GM12878 (cell line): ENCODE results near the gene DDR2. TPM values are rescaled to one million over a fixed set of nuclear protein-coding genes. Genes with fewer than 3 reads are reported as not detected.

ENCODE experiments used
- ATAC-seq: fragments of 200-7000 bp; cut with Tn5 transposase; 3 replicates; pipeline ENCODE4 v1.9.1; 2020; ENCODE audit warnings: mild to moderate bottlenecking, moderate library complexity
- BruUV-seq: library from RNA; stranded (reverse); fragments of 400-500 nt; replicated peaks from 2 replicates; lab custom pipeline; 2021; lab: Mats Ljungman, UMichigan
- CTCF ChIA-PET: fragments of 300-600 bp; sonication (Branson Sonifier 250); formaldehyde crosslinking; extraction: SDS; loops from one replicate; lab custom pipeline; 2021; ENCODE audit warnings: inconsistent platforms; lab: Yijun Ruan, JAX
- POLR2A ChIA-PET: fragments of 350-600 bp; formaldehyde crosslinking; extraction: SDS; loops from one replicate; lab custom pipeline; 2021; ENCODE audit warnings: inconsistent platforms; lab: Charles Lee
- RAD21 ChIA-PET: fragments of 300-600 bp; sonication (Branson Sonifier 250); formaldehyde crosslinking; loops from one replicate; lab custom pipeline; 2023; ENCODE audit warnings: antibody characterized with exemption; ENCODE audit not compliant: unreplicated experiment; lab: Charles Lee
- SMC1A ChIA-PET: fragments of 300-600 bp; sonication (Branson Sonifier 250); formaldehyde crosslinking; loops from one replicate; lab custom pipeline; 2023; ENCODE audit not compliant: unreplicated experiment, uncharacterized antibody; lab: Charles Lee
- DNase-seq: peaks from one replicate; pipeline ENCODE4 v3.0.0-alpha.2; 2011; ENCODE audit warnings: low read depth, low spot score
- FAIRE-seq: peaks from 3 replicates; lab custom pipeline; 2011; peaks lifted over from hg19 to GRCh38; lab: Jason Lieb, UNC
- H2AFZ ChIP-seq: 2 replicates; pipeline ENCODE4 v1.6.0; 2011; ENCODE audit warnings: low read depth, low read length, control low read depth; ENCODE audit not compliant: control insufficient read depth
- H3K27ac ChIP-seq: 2 replicates; pipeline ENCODE4 v1.5.1; 2011; ENCODE audit warnings: control low read depth; ENCODE audit not compliant: control insufficient read depth, insufficient read depth
- H3K27me3 ChIP-seq, 2 experiments: replicated peaks in 1 of 2; 2 replicates each; pipeline versions ENCODE4 v1.6.0 to v1.6.1; 2011; ENCODE audit warnings: low read length in 1 of 2; ENCODE audit not compliant: control insufficient read depth in 2 of 2, insufficient read depth in 2 of 2
- H3K36me3 ChIP-seq, 2 experiments: 2 replicates each; pipeline ENCODE4 v1.5.1; 2011; ENCODE audit warnings: low read length in 1 of 2; ENCODE audit not compliant: control insufficient read depth in 2 of 2, insufficient read depth in 2 of 2
- H3K4me1 ChIP-seq: 2 replicates; pipeline ENCODE4 v1.6.1; 2011; ENCODE audit warnings: mild to moderate bottlenecking, low read length, moderate library complexity, mixed read lengths; ENCODE audit not compliant: control insufficient read depth, insufficient read depth
- H3K4me2 ChIP-seq: 2 replicates; pipeline ENCODE4 v1.6.0; 2011; ENCODE audit warnings: control low read depth; ENCODE audit not compliant: control insufficient read depth, insufficient read depth
- H3K4me3 ChIP-seq: fragments of 200-600 bp; sonication (generic); 2 replicates; pipeline ENCODE4 v1.5.1; 2016
- H3K79me2 ChIP-seq: 2 replicates; pipeline ENCODE4 v1.6.0; 2011; ENCODE audit warnings: low read length; ENCODE audit not compliant: control insufficient read depth, insufficient read depth
- H3K9ac ChIP-seq: 2 replicates; pipeline ENCODE4 v1.8.0; 2011; ENCODE audit warnings: low read length, control low read depth, mixed read lengths; ENCODE audit not compliant: control insufficient read depth, insufficient read depth
- H3K9me3 ChIP-seq: replicated peaks from 3 replicates; pipeline ENCODE4 v1.5.1; 2011; ENCODE audit warnings: mild to moderate bottlenecking, low read length; ENCODE audit not compliant: control insufficient read depth, insufficient read depth
- H4K20me1 ChIP-seq: 2 replicates; pipeline ENCODE4 v1.6.0; 2011; ENCODE audit not compliant: control insufficient read depth, insufficient read depth
- HDAC2 ChIP-seq: fragments of 200-600 bp; sonication (generic); IDR thresholded peaks from 2 replicates; pipeline ENCODE4 v1.6.1; 2017
- RAD21 ChIP-seq: IDR thresholded peaks from 2 replicates; pipeline ENCODE4 v1.6.1; 2011; ENCODE audit warnings: mild to moderate bottlenecking, low read depth, low read length, moderate library complexity; ENCODE audit not compliant: insufficient read depth
- SRF ChIP-seq, 2 experiments: IDR thresholded peaks; 2 replicates each; pipeline ENCODE4 v1.6.1; 2011; ENCODE audit warnings: low read depth in 2 of 2, low read length in 2 of 2, mild to moderate bottlenecking in 1 of 2, moderate library complexity in 1 of 2
- TCF3 ChIP-seq: IDR thresholded peaks from 2 replicates; pipeline ENCODE4 v1.6.1; 2012; ENCODE audit warnings: low read depth, mild to moderate bottlenecking, low read length, borderline replicate concordance; ENCODE audit not compliant: insufficient read depth
- ZNF622 ChIP-seq: fragments of 450-650 bp; IDR thresholded peaks from 2 replicates; pipeline ENCODE4 v1.6.1; 2017; ENCODE audit warnings: mild to moderate bottlenecking, inconsistent platforms
- WGBS: methylation state at CpG from one replicate; pipeline ENCODE4 v1.1.6; 2016; ENCODE audit warnings: low lambda C conversion rate; ENCODE audit not compliant: insufficient replicate concordance, insufficient coverage; ENCODE audit errors: missing lambda C conversion rate; 5-methylcytosine and 5-hydroxymethylcytosine counted together
- in situ Hi-C: fragments of 300-500 bp; cut with MboI; formaldehyde crosslinking; loops from 9 replicates; pipeline ENCODE4 v1.14.3; 2018; ENCODE audit warnings: mixed read lengths
- intact Hi-C: fragments of 100-400 bp; cut with micrococcal nuclease; formaldehyde crosslinking; loops from one replicate; pipeline ENCODE4 v1.14.2; 2022; ENCODE audit not compliant: unreplicated experiment
- polyA plus RNA-seq, 11 experiments: library from polyadenylated mRNA; depleted of rRNA in 4 of 11; unstranded in 6 of 11; stranded (reverse) in 5 of 11; fragments of >200 nt; fragmentation: Nextera tagmentation in 4 of 11; fragmentation: Illumina TruSeq in 1 of 11; extraction: Ambion mirVana in 4 of 11; extraction: Trizol in 1 of 11; gene quantifications; 1 replicate in 1 of 11; 2 replicates in 10 of 11; pipeline versions ENCODE4 v1.2.1 to v1.2.3, GENCODE V29; 2011 to 2016; ENCODE audit warnings: inconsistent platforms in 2 of 11, missing spikeins in 2 of 11, low read depth in 1 of 11
- total RNA-seq, 4 experiments: library from RNA; depleted of rRNA in 3 of 4; stranded (reverse); fragments of >200 nt in 3 of 4; fragmentation: Illumina TruSeq in 1 of 4; extraction: Trizol in 1 of 4; gene quantifications; 2 replicates each; pipeline versions ENCODE4 v1.2.1 to v1.2.3, GENCODE V29; 2013 to 2021
- TF ChIP-seq, protein P1 (sequence below): IDR thresholded peaks from 2 replicates; pipeline ENCODE4 v1.6.1; 2012; ENCODE audit warnings: mild to moderate bottlenecking, low read depth, low read length
- TF ChIP-seq, protein P2 (sequence below): fragments of 450-650 bp; IDR thresholded peaks from 2 replicates; pipeline ENCODE4 v1.6.1; 2016; ENCODE audit warnings: mild to moderate bottlenecking

Gene DDR2
- total and polyA plus RNA-seq, 10 of the 15 experiments (the other 5 are each of a cell fraction or from before 2014, with no cell fraction given), result 1.9 to 8.8 (median 5.5) TPM

DNA sequence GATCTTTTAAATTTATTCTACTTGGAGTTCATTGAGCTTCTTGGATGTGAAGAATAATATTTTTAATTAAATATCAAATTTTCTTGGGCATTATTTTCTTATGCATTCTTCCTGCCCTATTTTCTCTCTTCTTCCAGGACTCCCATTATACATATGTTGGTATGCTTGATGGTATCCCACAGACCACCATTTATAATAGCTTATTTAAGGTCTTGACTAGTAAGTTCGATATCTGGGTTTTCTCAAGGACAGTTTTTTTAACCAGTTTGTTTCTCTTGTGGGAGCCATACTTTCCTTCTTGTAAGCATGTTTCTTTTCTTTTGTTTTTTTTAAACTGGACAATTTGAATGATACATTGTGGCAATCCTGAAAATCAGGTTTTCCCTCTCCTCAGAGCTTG lies 15.4 kb upstream of the DDR2 start (continued):
- TF ChIP-seq, protein P1, sequence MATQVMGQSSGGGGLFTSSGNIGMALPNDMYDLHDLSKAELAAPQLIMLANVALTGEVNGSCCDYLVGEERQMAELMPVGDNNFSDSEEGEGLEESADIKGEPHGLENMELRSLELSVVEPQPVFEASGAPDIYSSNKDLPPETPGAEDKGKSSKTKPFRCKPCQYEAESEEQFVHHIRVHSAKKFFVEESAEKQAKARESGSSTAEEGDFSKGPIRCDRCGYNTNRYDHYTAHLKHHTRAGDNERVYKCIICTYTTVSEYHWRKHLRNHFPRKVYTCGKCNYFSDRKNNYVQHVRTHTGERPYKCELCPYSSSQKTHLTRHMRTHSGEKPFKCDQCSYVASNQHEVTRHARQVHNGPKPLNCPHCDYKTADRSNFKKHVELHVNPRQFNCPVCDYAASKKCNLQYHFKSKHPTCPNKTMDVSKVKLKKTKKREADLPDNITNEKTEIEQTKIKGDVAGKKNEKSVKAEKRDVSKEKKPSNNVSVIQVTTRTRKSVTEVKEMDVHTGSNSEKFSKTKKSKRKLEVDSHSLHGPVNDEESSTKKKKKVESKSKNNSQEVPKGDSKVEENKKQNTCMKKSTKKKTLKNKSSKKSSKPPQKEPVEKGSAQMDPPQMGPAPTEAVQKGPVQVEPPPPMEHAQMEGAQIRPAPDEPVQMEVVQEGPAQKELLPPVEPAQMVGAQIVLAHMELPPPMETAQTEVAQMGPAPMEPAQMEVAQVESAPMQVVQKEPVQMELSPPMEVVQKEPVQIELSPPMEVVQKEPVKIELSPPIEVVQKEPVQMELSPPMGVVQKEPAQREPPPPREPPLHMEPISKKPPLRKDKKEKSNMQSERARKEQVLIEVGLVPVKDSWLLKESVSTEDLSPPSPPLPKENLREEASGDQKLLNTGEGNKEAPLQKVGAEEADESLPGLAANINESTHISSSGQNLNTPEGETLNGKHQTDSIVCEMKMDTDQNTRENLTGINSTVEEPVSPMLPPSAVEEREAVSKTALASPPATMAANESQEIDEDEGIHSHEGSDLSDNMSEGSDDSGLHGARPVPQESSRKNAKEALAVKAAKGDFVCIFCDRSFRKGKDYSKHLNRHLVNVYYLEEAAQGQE, result no peak
- TF ChIP-seq RAD21, result no peak
- TF ChIP-seq ZNF622, result no peak
- TF ChIP-seq SRF (IDR thresholded peaks at IDR 0.05; ENCODE audit: low read depth in 2 of 2, low read length in 2 of 2), result no peak
- TF ChIP-seq, protein P2, sequence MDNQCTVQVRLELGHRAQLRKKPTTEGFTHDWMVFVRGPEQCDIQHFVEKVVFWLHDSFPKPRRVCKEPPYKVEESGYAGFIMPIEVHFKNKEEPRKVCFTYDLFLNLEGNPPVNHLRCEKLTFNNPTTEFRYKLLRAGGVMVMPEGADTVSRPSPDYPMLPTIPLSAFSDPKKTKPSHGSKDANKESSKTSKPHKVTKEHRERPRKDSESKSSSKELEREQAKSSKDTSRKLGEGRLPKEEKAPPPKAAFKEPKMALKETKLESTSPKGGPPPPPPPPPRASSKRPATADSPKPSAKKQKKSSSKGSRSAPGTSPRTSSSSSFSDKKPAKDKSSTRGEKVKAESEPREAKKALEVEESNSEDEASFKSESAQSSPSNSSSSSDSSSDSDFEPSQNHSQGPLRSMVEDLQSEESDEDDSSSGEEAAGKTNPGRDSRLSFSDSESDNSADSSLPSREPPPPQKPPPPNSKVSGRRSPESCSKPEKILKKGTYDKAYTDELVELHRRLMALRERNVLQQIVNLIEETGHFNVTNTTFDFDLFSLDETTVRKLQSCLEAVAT, result no peak

DNA sequence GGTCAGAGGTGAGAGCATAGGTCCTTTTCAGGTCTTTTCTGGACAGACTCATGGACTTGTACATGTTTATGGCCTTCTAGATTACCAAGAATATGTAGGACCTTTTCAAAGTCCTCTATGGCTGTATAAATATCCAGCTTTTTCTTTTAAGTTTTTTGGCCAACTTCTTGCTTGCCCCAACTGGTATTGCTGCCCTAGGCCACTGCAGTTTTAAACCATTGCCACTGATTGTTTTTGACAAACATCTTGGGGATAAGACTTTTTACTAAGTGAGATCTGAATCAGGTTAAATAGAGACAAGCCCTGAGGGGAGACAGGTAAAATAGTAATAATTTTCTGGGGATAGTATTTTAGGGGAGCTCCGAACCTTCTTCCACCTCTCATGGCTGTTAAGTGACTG lies 14.8 kb upstream of the DDR2 start:
- SMC1A ChIA-PET, result interaction anchor here (0.6 to 2.4 kb wide), 14 partner anchors 9 to 519 kb away, joined by 3 to 11 read pairs (median 4); partner anchors contain the start of gene DDR2
- in situ Hi-C loops, result no loop called here
- CTCF ChIA-PET, result interaction anchor here (0.6 to 4.4 kb wide), 16 partner anchors 10 to 1773 kb away, joined by 3 to 22 read pairs (median 3); partner anchors contain the start of gene DDR2
- Histone ChIP-seq H2AFZ (no peak overlapping the region), H3K27me3 (no peaks in the 10 kb centered on the region), H3K9me3 (peaks cover 6% of the 10 kb centered on the region; the same call in 2 of the 3 replicates), H3K27ac (no peak overlapping the region), H3K36me3 (no peaks in the 10 kb centered on the region), H3K4me2 (no peak overlapping the region), H3K4me1 (no peaks in the 10 kb centered on the region), H3K9ac (no peak overlapping the region)
- intact Hi-C loops, result no loop called here
- POLR2A ChIA-PET, result interaction anchor here (0.9 to 1.4 kb wide), 2 partner anchors 13 to 16 kb away, joined by 3 to 4 read pairs; no protein-coding TSS in a partner anchor
- TF ChIP-seq TCF3 (no peak), RAD21 (no peak), HDAC2 (no peak)
- TF ChIP-seq, all 136 proteins: peak for 0
- Histone ChIP-seq H4K20me1 (no peaks in the 10 kb centered on the region), H3K4me3 (no peak overlapping the region), H3K79me2 (no peaks in the 10 kb centered on the region)
- RAD21 ChIA-PET, result interaction anchor here (0.6 to 2.4 kb wide), 4 partner anchors 13 to 183 kb away, joined by 3 to 10 read pairs (median 4); partner anchors contain the start of gene DDR2
- WGBS, result 91% methylated on average over 1 of the region's 1 CpG
- no TSS peak for BruUV-seq
- no peak for ATAC-seq
- DNase-seq, result no peak
- FAIRE-seq, result no peak
